Large intestine (tissue), 3 donors: ENCODE measurements around the gene DOC2B. TPM values are rescaled to one million over a fixed set of nuclear protein-coding genes. Genes with fewer than 3 reads are reported as not detected.
"Not testable (repeated sequence)": the region's sequence is repeated elsewhere in the genome, so short reads cannot be mapped to it uniquely, and the experiment has no call there.

Experiments used
- DNase-seq, 2 donors: peaks; one replicate each; pipeline versions ENCODE4 v3.0.0 to v3.0.0-alpha.2; 2013
- H3K27ac ChIP-seq: one replicate; pipeline ENCODE4 v1.5.1; 2013; ENCODE audit warnings: low read length
- H3K27me3 ChIP-seq: 2 replicates; pipeline ENCODE4 v1.6.1; 2013; ENCODE audit warnings: low read length; ENCODE audit not compliant: control insufficient read depth, insufficient read depth
- H3K36me3 ChIP-seq: 2 replicates; pipeline ENCODE4 v1.6.1; 2013; ENCODE audit warnings: low read length; ENCODE audit not compliant: control insufficient read depth, insufficient read depth
- H3K4me1 ChIP-seq: one replicate; pipeline ENCODE4 v1.6.1; 2013; ENCODE audit warnings: low read length; ENCODE audit not compliant: control insufficient read depth, insufficient read depth
- H3K4me3 ChIP-seq: one replicate; pipeline ENCODE4 v1.5.1; 2013; ENCODE audit warnings: low read length
- H3K9me3 ChIP-seq: one replicate; pipeline ENCODE4 v1.6.1; 2013; ENCODE audit warnings: mild to moderate bottlenecking, low read depth, low read length, moderate library complexity; ENCODE audit not compliant: control insufficient read depth
- WGBS: methylation state at CpG from one replicate; pipeline ENCODE4 v1.1.5; 2013; ENCODE audit warnings: low lambda C conversion rate; ENCODE audit not compliant: insufficient coverage; 5-methylcytosine and 5-hydroxymethylcytosine counted together
- polyA plus RNA-seq: library from polyadenylated mRNA; unstranded; fragments of 120-200 nt; gene quantifications from one replicate; pipeline ENCODE4 v1.2.1, GENCODE V29; 2013

DOC2B gene
- polyA plus RNA-seq, 1 donor: 7.0 TPM

DNA sequence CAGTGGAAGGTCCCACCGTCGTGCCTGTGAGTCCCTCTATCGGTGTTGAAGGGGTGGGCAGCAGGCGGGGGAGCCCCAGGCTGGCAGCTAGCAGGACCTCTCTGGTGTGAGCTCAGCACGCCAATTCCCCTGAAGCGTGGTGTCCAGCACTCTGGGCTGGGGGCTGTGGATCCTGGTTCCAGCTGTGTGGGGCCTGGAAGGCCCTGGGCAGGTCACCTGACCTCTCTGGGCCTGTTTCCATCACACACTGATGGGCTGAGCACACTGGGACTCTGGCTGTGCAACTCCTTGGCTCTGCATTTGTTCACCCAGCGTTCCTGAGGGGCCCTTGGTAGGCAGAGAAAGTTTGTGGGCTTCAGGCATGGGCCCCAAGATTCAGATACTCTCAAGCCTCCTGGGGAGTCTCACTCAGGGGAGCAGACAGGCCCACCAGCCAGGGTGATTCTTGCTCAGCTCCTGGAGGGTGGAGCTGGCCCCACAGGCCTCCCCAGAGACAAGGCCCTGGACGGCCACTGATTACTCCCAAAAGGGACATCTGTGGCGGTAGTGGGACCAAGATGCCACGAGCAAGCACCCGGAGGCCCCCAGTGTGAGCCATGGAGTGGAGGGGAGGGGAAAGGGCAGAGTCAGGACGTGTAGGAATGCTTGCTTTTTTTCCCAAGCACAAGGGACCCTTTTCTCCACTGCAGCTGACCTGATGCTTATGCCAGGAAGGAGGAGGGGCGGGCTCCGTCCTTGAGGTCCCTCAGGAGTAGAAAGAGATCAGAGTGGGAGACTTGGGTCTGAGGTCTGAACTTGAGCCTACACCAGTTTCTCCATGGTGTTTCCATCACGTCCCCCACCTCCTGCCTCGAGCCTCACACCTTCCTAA, 35.5 kb downstream of the DOC2B start:
- Histone ChIP-seq H3K4me1 (no peaks in the 10 kb centered on the region), H3K27ac (no peak overlapping the region), H3K4me3 (no peak overlapping the region), H3K9me3 (no peaks in the 10 kb centered on the region), H3K27me3 (peaks cover 13% of the 10 kb centered on the region), H3K36me3 (no peaks in the 10 kb centered on the region)
- no peak for DNase-seq
- no CpG with 5 or more reads among the region's 16 CpGs for WGBS

DNA sequence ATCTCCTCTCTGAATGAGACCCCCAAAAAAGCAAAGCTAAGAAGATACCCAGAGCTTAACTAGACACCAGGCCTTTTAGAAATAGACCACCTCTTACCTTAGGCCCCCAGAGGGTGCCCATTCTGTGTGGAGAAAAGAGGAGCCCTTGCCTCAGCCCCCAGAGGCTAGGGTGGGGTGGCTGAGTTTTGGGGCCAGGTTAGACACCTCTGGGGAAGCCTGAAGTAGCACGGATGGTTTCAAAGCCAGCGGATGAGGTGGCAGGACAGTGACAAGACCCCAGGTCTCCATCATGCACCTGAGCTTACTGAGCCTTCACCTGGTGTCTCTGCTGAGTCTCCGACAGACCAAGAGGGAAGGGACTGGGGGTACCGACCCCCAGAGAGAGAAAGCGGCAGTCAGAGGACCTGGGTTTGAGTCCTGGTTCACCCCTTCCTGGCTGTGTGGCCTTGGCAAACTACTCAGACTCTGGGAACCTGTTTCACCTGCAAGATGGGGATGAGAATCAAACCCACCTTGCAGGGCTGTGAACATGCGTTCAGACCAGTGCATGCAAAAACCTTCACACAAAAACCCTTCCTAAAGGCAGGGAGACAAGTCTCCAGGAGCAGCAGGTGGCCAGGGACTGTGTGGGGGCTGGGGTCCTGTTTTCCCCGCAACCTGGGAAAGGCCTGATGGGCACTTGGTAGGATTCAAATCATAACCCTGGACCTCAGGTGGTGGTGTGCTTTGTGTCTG, 36.3 kb downstream of the DOC2B start:
- H3K36me3 ChIP-seq: no peaks in the 10 kb centered on the region
- no CpG with 5 or more reads among the region's 7 CpGs for WGBS
- H3K9me3 ChIP-seq: no peaks in the 10 kb centered on the region
- H3K4me1 ChIP-seq: no peaks in the 10 kb centered on the region
- H3K27me3 ChIP-seq: peaks cover 13% of the 10 kb centered on the region
- no peak overlapping the region for H3K4me3 ChIP-seq
- no peak overlapping the region for H3K27ac ChIP-seq
- DNase-seq: no peak

DNA sequence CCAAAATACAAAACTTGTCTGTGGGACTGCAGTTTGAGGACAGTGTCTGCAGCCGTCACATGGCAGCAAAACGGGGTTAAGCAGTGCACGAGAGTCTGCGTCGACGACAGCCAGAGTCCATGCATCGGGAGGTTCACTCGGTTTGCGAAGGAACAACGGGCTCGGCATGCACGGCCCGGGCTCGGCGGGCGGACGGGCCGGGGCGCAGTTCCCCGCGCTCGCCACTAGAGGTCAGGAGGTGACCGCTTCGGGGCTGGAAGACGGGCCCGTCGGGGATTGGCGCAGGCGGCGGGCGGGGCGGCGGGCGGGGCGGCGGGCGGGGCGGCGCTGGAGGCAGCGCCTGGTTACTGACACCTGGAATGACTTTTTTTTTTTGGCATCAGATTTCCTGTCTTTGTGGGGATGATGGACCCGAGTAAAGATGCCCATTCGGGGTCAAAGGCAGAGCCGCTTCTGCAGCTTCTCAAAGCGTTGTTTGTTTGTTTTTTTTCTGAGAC, 37.6 kb downstream of the DOC2B start:
- Histone ChIP-seq H3K4me3 (no peak overlapping the region), H3K9me3 (no peaks in the 10 kb centered on the region), H3K4me1 (no peaks in the 10 kb centered on the region), H3K27me3 (peaks cover 13% of the 10 kb centered on the region), H3K27ac (no peak overlapping the region), H3K36me3 (no peaks in the 10 kb centered on the region)
- no CpG with 5 or more reads among the region's 44 CpGs for WGBS
- peak; percentile 62 to 76 for DNase-seq

DNA sequence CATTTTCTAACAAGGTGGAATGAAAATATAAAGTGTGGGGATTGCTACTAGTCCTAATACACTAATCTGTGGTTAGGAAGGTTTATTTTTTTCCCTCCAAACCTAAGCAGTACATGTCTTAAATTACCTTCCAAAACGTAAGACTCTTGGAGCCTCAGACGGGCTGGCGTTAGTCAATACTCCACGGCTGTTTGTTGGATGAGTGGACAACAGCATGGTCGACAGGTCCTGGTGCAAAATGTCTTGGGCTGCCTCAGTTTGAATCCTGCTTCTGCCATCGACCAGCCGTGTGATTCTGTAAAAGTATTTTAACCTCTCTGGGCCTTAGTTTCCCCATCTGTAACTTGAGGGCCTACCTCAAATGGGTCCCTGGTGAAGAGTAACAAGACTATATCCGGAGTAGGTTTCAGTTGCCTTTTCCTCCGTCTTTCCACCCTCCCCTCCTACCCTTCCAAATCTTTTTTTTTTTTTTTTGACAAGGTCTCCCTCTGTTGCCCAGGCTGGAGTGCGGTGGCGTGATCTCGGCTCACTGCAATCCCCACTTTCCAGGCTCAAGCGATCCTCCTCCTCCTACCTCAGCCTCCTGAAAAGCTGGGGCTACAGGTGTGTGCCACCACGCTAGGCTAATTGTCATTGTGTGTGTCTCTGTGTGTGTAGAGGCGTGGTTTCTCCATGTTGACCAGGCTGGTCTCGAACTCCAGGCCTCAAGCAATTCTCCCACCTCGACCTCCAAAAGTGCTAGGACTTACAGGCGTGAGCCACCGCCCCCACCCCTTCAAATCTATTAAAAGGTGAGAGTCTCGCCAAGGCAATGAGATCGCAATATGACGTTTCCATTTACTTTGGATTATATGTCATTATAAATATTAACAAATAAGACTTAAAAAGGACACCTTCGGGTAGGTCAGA, 38.3 kb downstream of the DOC2B start:
- peaks cover 13% of the 10 kb centered on the region for H3K27me3 ChIP-seq
- no peaks in the 10 kb centered on the region for H3K4me1 ChIP-seq
- H3K4me3 ChIP-seq: no peak overlapping the region
- no peak overlapping the region for H3K27ac ChIP-seq
- no peak for DNase-seq
- no peaks in the 10 kb centered on the region for H3K9me3 ChIP-seq
- WGBS: no CpG with 5 or more reads among the region's 23 CpGs
- no peaks in the 10 kb centered on the region for H3K36me3 ChIP-seq

DNA sequence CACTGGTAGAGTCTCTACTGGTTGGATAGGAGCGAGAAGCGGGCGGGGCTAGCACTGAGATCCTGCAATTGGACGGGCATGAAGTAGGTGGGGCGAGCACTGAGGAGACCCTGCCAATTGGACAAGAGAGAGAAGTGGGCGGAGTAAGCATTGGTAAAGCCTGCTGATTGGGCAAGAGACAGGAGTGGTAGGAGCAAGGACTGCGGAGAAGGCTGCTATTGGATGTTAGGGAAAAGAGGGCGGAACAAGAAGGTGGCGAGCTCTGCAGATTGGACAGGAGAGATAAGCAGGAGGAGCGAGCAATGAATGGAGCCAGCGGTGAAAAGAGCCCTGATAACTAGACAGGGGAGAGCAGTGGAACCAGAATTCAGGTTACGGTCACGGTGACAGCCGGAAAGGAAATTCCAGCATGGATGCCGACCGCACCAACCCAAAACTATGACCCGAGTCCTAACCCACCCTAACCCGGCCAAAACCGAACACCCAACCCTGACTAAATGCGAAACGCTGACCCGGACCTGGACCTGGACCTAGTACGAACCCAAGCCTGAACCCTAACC, 39.3 kb downstream of the DOC2B start:
- Histone ChIP-seq H3K4me3 (no peak overlapping the region), H3K27me3 (peaks cover 13% of the 10 kb centered on the region), H3K9me3 (no peaks in the 10 kb centered on the region), H3K27ac (no peak overlapping the region), H3K4me1 (no peaks in the 10 kb centered on the region), H3K36me3 (no peaks in the 10 kb centered on the region)
- DNase-seq: no peak
- 98% methylated on average over 5 of the region's 23 CpGs for WGBS

DNA sequence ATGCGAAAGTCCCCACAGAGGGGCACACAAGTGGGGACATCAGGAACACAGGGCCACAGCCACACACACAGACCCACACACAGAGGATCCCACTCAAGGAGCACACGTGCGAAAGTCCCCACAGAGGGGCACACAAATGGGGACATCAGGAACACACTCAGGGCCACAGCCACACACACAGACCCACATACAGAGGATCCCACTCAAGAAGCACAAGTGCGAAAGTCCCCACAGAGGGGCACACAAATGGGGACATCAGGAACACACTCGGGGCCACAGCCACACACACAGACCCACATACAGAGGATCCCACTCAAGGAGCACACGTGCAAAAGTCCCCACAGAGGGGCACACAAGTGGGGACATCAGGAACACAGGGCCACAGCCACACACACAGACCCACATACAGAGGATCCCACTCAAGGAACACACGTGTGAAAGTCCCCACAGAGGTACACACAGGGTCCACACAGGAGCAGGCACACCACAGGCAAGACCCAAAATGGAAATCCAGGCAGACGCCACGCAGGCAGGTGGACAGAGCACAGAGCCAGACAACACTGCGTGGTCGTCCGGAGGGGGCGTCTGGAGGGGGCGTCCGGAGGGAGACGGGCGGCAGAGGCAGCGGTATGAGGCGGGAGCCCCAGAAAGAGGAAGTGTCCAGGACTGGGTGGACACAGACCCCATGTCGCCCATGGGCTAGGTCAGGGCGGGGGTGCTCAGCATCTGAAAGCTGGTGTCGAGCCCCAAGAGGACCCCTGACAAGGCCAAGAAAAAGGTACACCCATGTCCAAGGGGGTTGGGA, 41.8 kb downstream of the DOC2B start:
- H3K4me1 ChIP-seq, H3K27ac ChIP-seq, DNase-seq, H3K36me3 ChIP-seq, H3K4me3 ChIP-seq, H3K9me3 ChIP-seq: not testable (repeated sequence)
- peaks cover 13% of the 10 kb centered on the region for H3K27me3 ChIP-seq
- WGBS: no CpG with 5 or more reads among the region's 22 CpGs

DNA sequence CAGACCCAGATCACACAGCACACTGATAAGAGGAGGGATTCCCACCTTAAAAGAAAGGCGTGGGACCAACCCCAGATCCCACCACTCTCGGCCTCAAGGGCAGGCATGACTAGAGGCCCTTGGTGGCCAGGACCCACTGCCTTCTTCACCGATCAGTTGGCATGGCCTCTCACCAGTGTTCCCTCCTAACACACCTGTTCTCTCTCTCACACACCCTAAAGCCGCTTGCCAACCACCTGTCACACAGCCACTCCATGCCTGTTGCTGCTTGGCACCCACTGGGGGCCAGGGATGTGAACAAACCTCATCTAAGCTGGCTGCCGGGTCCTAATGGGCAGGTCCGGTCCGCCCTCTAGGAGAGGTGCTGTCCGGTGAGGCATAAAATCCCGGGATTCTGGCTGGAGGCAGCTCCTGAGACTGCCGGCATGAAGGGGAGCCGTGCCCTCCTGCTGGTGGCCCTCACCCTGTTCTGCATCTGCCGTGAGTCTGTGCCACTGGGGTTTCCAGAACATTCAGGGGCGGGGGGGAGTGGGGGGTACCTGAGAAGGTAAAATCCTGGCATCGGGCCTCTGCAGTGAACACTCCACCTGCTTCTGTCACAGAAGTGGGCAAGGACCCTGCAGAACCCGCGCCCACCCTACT, 44.2 kb downstream of the DOC2B start, which contains the start of gene SCGB1C2:
Gene SCGB1C2 (plus strand): TSS at position 404 of the 642 bp plus-strand sequence. CDS start 22 bp downstream, at position 426.
- H3K36me3 ChIP-seq, H3K9me3 ChIP-seq, H3K27me3 ChIP-seq, H3K27ac ChIP-seq, H3K4me3 ChIP-seq, DNase-seq, H3K4me1 ChIP-seq: not testable (repeated sequence)
- WGBS: no CpG with 5 or more reads among the region's 16 CpGs

DNA sequence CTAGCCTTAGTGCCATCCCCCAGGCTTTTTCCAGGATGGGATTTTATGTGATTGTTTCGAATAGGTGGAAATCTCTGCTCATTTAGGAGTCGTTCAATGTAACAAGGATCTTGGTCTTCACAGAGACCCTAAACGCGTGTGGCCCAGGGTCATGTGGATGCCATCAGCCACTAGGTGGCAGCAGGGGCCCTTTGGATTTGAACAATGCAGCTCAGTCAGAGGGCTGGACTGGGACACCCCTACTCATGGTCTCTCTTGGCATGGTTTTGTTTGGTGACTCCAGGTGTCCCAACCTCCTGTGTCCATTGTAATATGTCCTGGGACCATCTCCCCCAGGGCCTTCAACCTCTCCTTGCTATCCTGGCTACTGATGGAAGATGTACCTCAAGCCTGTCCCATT, 44.9 kb downstream of the DOC2B start:
- not testable (repeated sequence) for H3K36me3 ChIP-seq, H3K9me3 ChIP-seq, DNase-seq, H3K4me1 ChIP-seq, H3K27ac ChIP-seq, H3K4me3 ChIP-seq, H3K27me3 ChIP-seq
- WGBS: no CpG with 5 or more reads among the region's 4 CpGs

DNA sequence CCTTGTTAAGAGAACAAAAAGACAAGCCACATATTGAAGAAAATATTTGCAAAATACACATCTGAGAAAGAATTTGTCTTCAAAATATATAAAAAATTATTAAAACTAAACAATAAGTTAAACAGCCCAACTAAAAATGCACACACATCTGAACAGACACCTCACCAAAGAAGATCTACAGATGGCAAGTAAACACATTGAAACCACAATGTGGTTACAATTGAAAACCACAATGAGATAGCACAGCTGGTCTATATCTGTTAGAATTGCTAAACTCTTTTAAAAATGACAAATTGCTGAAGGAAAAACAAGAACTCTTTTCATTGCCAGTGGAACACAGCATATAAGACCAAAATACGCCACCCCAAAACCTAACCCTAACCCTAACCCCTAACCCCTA, 45.6 kb downstream of the DOC2B start:
- not testable (repeated sequence) for H3K27ac ChIP-seq, H3K4me1 ChIP-seq, DNase-seq, H3K9me3 ChIP-seq, H3K36me3 ChIP-seq, H3K27me3 ChIP-seq, H3K4me3 ChIP-seq
- WGBS: no CpG with 5 or more reads among the region's 1 CpG
